ENCODE data around the gene CTNNA2.

DNA sequence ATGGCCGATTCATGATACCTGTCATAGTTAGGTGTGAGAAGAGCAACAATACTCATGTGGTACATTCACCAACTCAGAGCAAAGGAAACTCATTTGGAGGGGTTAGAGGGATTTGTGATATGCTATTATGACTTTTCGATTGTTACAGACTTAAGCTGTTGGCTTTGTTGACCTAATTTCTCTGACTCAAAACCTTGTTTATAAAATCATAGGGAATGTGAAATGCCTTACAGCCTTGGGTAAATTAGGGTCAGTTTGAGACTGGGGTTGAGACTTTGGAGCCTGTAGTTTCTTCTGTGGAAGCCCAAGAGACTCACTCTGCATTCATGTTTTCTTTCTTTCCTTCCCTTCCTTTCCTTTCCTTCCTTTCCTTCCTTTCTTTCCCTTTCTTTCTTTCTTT, 529.8 kb downstream of the CTNNA2 start:
- TF ChIP-seq POLR2AphosphoS5 (IDR thresholded peaks at IDR 0.05; ENCODE audit: low read depth, low read length): no peak
- TF ChIP-seq POLR2A (IDR thresholded peaks at IDR 0.05; ENCODE audit: low read depth, low read length): no peak
